ENCODE data around the gene CDH11. TPM values are rescaled to one million over a fixed set of nuclear protein-coding genes. Genes with fewer than 3 reads are reported as not detected.

CDH11 gene
- total RNA-seq, 1 experiment from 2014 or later: 0.64 TPM

DNA sequence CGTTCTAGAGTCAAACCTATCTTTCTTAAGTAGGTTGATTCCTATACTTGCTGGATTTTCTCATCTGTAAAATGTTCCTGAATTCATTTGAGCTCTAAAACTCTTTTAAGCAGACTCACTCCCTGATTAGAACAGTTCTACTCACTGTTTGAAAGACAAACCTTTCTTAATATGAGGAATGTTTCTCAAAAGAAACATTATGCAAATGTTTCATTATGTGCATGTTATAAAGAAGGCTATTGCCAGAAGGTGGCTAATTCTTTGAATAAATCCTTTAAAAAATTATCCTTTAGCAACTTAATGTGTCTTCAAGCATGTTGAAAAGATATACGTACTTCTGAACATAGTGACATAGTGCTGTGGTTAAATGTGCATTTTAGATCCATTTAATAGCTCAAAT lies 124.1 kb downstream of the CDH11 start:
- no TSS peak for BruUV-seq (replicated peaks)
- CTCF ChIA-PET: no interaction called here
- no peaks in the 10 kb centered on the region for H3K4me1 ChIP-seq (ENCODE audit: control insufficient read depth, insufficient read depth, low read length)
- no peaks in the 10 kb centered on the region for H3K9me3 ChIP-seq (ENCODE audit: control insufficient read depth, insufficient read depth, low read depth, low read length)
- DNase-seq (ENCODE audit: low read depth, low spot score) (no peak), ATAC-seq (no peak)
- no peaks in the 10 kb centered on the region for H3K36me3 ChIP-seq (ENCODE audit: control insufficient read depth, insufficient read depth, low read length)
- POLR2A ChIA-PET: no interaction called here
- H3K4me3 ChIP-seq (ENCODE audit: low read depth in 2 of 2, low read length in 2 of 2): no peak overlapping the region
- H3K27ac ChIP-seq (ENCODE audit: low read length): no peak overlapping the region
- TF ChIP-seq SIN3A (IDR thresholded peaks at IDR 0.05; ENCODE audit: borderline replicate concordance, insufficient read depth, low read depth, low read length) (no peak), TCF7L2 (IDR thresholded peaks at IDR 0.05; ENCODE audit: low read depth, low read length) (no peak), POLR2AphosphoS5 (IDR thresholded peaks at IDR 0.05; ENCODE audit: low read depth, low read length) (no peak)
- TF ChIP-seq, protein P1, sequence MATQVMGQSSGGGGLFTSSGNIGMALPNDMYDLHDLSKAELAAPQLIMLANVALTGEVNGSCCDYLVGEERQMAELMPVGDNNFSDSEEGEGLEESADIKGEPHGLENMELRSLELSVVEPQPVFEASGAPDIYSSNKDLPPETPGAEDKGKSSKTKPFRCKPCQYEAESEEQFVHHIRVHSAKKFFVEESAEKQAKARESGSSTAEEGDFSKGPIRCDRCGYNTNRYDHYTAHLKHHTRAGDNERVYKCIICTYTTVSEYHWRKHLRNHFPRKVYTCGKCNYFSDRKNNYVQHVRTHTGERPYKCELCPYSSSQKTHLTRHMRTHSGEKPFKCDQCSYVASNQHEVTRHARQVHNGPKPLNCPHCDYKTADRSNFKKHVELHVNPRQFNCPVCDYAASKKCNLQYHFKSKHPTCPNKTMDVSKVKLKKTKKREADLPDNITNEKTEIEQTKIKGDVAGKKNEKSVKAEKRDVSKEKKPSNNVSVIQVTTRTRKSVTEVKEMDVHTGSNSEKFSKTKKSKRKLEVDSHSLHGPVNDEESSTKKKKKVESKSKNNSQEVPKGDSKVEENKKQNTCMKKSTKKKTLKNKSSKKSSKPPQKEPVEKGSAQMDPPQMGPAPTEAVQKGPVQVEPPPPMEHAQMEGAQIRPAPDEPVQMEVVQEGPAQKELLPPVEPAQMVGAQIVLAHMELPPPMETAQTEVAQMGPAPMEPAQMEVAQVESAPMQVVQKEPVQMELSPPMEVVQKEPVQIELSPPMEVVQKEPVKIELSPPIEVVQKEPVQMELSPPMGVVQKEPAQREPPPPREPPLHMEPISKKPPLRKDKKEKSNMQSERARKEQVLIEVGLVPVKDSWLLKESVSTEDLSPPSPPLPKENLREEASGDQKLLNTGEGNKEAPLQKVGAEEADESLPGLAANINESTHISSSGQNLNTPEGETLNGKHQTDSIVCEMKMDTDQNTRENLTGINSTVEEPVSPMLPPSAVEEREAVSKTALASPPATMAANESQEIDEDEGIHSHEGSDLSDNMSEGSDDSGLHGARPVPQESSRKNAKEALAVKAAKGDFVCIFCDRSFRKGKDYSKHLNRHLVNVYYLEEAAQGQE (IDR thresholded peaks at IDR 0.05; ENCODE audit: insufficient read depth in 1 of 2, low read depth in 2 of 2, low read length in 1 of 2): no peak
- TF ChIP-seq, protein P2, sequence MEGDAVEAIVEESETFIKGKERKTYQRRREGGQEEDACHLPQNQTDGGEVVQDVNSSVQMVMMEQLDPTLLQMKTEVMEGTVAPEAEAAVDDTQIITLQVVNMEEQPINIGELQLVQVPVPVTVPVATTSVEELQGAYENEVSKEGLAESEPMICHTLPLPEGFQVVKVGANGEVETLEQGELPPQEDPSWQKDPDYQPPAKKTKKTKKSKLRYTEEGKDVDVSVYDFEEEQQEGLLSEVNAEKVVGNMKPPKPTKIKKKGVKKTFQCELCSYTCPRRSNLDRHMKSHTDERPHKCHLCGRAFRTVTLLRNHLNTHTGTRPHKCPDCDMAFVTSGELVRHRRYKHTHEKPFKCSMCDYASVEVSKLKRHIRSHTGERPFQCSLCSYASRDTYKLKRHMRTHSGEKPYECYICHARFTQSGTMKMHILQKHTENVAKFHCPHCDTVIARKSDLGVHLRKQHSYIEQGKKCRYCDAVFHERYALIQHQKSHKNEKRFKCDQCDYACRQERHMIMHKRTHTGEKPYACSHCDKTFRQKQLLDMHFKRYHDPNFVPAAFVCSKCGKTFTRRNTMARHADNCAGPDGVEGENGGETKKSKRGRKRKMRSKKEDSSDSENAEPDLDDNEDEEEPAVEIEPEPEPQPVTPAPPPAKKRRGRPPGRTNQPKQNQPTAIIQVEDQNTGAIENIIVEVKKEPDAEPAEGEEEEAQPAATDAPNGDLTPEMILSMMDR (IDR thresholded peaks at IDR 0.05): no peak
- H3K27me3 ChIP-seq (ENCODE audit: control insufficient read depth, insufficient read depth, low read length): no peaks in the 10 kb centered on the region
- intact Hi-C loops (cut with micrococcal nuclease; ENCODE audit: unreplicated experiment): no loop called here
- in situ Hi-C loops (cut with HindIII; ENCODE audit: low pct_unique_long_range_greater_than_20kb, low sequenced_read_pairs): no loop called here

DNA sequence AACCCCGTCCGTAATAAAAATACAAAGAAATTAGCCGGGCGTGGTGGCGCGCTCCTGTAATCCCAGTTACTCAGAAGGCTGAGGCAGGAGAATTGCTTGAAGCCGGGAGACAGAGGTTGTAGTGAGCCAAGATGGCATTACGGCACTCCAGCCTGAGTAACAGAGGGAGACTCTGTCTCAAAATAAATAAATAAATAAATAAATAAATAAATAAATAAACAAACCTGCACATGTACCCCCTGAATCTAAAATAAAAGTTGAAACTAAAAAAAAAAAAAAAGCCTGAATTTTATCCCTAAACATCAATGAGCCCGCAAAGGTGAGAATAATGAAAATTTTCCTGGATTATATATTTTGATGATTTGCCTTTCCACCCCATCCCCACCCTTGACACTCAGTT lies 124.7 kb downstream of the CDH11 start:
- CTCF ChIA-PET: no interaction called here
- no TSS peak for BruUV-seq (replicated peaks)
- in situ Hi-C loops (cut with HindIII; ENCODE audit: low pct_unique_long_range_greater_than_20kb, low sequenced_read_pairs): no loop called here

More for the DNA sequence above, 124.7 kb downstream of the CDH11 start:
- ATAC-seq: no peak
- DNase-seq (ENCODE audit: low read depth, low spot score): no peak
- no peaks in the 10 kb centered on the region for H3K4me1 ChIP-seq (ENCODE audit: control insufficient read depth, insufficient read depth, low read length)
- H3K27me3 ChIP-seq (ENCODE audit: control insufficient read depth, insufficient read depth, low read length): no peaks in the 10 kb centered on the region
- H3K36me3 ChIP-seq (ENCODE audit: control insufficient read depth, insufficient read depth, low read length): no peaks in the 10 kb centered on the region
- H3K9me3 ChIP-seq (ENCODE audit: control insufficient read depth, insufficient read depth, low read depth, low read length): no peaks in the 10 kb centered on the region
- TF ChIP-seq, protein P2 (IDR thresholded peaks at IDR 0.05): no peak
- TF ChIP-seq SIN3A (IDR thresholded peaks at IDR 0.05; ENCODE audit: borderline replicate concordance, insufficient read depth, low read depth, low read length) (no peak), TCF7L2 (IDR thresholded peaks at IDR 0.05; ENCODE audit: low read depth, low read length) (no peak), POLR2AphosphoS5 (IDR thresholded peaks at IDR 0.05; ENCODE audit: low read depth, low read length) (no peak)
- TF ChIP-seq, protein P1 (IDR thresholded peaks at IDR 0.05; ENCODE audit: insufficient read depth in 1 of 2, low read depth in 2 of 2, low read length in 1 of 2): no peak
- no peak overlapping the region for H3K27ac ChIP-seq (ENCODE audit: low read length)
- H3K4me3 ChIP-seq (ENCODE audit: low read depth in 2 of 2, low read length in 2 of 2): no peak overlapping the region
- intact Hi-C loops (cut with micrococcal nuclease; ENCODE audit: unreplicated experiment): no loop called here
- POLR2A ChIA-PET: no interaction called here
